ENCODE measurements around the gene ENOX1.

DNA sequence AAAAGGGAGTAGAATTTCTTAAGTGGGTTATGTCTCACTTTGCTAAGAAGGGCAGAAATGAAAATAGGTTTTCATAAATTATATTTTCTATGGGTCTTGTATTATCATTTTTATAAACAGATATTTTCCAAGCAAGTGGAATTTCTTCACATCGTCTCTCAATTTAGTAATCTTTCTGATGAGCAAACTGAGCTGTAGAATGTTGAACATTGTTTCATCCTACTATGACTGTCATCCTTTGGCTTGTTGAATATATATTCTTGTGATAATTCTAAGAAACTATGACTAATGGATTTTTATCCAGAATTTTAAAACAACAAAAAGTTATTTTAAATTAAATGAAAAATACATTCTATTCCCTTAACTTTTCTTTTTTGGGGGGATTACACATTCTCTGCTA is 313.8 kb downstream of the ENOX1 start:
- TF ChIP-seq EZH2 (IDR thresholded peaks at IDR 0.05; ENCODE audit: low read depth, low read length, severe bottlenecking) (no peak), TBP (IDR thresholded peaks at IDR 0.05; ENCODE audit: low read depth, low read length) (no peak), RXRA (IDR thresholded peaks at IDR 0.05; ENCODE audit: insufficient read depth, low read depth, low read length) (no peak), TAF1 (IDR thresholded peaks at IDR 0.05; ENCODE audit: low read depth, low read length) (no peak), GABPA (IDR thresholded peaks at IDR 0.05; ENCODE audit: borderline replicate concordance, insufficient read depth, low read length) (no peak), ASH2L (IDR thresholded peaks at IDR 0.05; ENCODE audit: low read length) (no peak), KDM5A (IDR thresholded peaks at IDR 0.05; ENCODE audit: low read length) (no peak)
- TF ChIP-seq, protein P1, sequence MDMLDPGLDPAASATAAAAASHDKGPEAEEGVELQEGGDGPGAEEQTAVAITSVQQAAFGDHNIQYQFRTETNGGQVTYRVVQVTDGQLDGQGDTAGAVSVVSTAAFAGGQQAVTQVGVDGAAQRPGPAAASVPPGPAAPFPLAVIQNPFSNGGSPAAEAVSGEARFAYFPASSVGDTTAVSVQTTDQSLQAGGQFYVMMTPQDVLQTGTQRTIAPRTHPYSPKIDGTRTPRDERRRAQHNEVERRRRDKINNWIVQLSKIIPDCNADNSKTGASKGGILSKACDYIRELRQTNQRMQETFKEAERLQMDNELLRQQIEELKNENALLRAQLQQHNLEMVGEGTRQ (IDR thresholded peaks at IDR 0.05; ENCODE audit: low read length): no peak
- TF ChIP-seq, protein P2, sequence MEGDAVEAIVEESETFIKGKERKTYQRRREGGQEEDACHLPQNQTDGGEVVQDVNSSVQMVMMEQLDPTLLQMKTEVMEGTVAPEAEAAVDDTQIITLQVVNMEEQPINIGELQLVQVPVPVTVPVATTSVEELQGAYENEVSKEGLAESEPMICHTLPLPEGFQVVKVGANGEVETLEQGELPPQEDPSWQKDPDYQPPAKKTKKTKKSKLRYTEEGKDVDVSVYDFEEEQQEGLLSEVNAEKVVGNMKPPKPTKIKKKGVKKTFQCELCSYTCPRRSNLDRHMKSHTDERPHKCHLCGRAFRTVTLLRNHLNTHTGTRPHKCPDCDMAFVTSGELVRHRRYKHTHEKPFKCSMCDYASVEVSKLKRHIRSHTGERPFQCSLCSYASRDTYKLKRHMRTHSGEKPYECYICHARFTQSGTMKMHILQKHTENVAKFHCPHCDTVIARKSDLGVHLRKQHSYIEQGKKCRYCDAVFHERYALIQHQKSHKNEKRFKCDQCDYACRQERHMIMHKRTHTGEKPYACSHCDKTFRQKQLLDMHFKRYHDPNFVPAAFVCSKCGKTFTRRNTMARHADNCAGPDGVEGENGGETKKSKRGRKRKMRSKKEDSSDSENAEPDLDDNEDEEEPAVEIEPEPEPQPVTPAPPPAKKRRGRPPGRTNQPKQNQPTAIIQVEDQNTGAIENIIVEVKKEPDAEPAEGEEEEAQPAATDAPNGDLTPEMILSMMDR (IDR thresholded peaks at IDR 0.05; ENCODE audit: control extremely low read depth in 1 of 3, insufficient read depth in 1 of 3, low read depth in 1 of 3, low read length in 3 of 3): no peak
- TF ChIP-seq, protein P3, sequence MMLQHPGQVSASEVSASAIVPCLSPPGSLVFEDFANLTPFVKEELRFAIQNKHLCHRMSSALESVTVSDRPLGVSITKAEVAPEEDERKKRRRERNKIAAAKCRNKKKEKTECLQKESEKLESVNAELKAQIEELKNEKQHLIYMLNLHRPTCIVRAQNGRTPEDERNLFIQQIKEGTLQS (IDR thresholded peaks at IDR 0.05; ENCODE audit: insufficient read depth, low read depth, low read length): no peak

Measured in H1 (cell line).